Measurements from ENCODE around the gene RTL1. TPM values are rescaled to one million over a fixed set of nuclear protein-coding genes. Genes with fewer than 3 reads are reported as not detected.

RTL1 gene
- total RNA-seq, 2 donors from 2014 or later = 0.80 TPM; not detected in 1

DNA sequence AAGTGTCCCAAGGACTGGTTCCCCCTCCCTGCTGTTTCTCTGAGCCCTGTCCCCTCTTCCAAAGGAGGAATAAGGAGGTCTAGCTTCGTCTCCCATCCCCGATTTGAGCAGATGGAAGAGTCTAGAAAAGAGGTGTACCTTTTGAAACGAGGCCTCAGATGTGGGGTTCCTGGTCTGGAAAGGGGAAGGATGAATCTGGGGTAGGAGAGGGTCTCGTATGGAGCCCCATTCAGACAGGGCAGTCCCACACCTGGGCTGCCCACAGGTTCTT lies 64.3 kb downstream of the RTL1 start:
- DNase-seq (ENCODE audit: low spot score) = no peak
- 75% methylated on average over 4 of the region's 4 CpGs for WGBS
- intact Hi-C loops (cut with DNase I) = no loop called here
- Histone ChIP-seq H3K9me3 (no peaks in the 10 kb centered on the region), H3K36me3 (no peaks in the 10 kb centered on the region), H3K27me3 (replicated peaks; ENCODE audit: insufficient read depth) (no peaks in the 10 kb centered on the region), H3K27ac (no peak overlapping the region), H3K4me1 (replicated peaks) (no peaks in the 10 kb centered on the region), H3K4me3 (no peak overlapping the region)
- TF ChIP-seq, protein P1, sequence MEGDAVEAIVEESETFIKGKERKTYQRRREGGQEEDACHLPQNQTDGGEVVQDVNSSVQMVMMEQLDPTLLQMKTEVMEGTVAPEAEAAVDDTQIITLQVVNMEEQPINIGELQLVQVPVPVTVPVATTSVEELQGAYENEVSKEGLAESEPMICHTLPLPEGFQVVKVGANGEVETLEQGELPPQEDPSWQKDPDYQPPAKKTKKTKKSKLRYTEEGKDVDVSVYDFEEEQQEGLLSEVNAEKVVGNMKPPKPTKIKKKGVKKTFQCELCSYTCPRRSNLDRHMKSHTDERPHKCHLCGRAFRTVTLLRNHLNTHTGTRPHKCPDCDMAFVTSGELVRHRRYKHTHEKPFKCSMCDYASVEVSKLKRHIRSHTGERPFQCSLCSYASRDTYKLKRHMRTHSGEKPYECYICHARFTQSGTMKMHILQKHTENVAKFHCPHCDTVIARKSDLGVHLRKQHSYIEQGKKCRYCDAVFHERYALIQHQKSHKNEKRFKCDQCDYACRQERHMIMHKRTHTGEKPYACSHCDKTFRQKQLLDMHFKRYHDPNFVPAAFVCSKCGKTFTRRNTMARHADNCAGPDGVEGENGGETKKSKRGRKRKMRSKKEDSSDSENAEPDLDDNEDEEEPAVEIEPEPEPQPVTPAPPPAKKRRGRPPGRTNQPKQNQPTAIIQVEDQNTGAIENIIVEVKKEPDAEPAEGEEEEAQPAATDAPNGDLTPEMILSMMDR (IDR thresholded peaks at IDR 0.05) = no peak
- TF ChIP-seq POLR2A (IDR thresholded peaks at IDR 0.05) (no peak), POLR2AphosphoS5 (IDR thresholded peaks at IDR 0.05) (no peak)

DNA sequence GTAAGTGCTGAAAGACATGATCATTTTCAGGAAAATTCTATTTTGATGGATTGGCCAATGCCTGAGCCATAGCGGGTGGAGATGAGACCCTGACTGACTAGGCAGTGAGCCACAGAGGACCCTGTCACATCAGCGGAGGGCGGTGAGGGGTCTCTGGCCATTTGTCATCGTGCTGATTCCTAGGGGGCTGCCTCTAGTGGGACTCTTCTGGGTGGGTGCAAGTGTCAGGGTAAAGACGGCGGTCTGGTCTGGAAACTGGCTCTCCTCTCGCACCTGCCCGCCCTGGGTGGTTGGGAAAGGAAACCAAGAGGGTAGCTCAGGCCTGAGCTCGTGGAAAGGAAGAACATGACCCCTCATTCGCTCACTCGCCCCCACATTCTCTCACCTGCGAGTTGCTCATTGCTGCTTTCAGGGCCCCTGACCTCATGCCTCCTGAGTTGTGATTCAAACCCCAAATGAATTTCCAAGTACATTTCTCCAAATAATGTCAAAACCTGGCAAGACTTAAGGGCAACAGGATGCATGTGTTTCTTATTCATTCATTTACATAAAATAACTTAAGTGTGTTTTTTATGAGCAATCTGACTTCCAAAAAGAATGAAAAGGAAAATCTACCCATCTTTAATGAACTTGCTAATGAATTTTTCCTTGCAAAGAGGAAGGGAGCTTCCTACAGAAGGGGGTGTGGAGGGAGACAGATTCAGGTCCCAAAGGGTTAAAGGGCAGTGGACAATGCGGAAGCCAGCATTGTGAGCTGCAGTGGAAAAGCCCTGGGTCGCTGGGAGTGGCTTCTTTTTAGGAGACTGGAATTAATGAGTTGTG lies 64.8 kb downstream of the RTL1 start:
- Histone ChIP-seq H3K27ac (no peak overlapping the region), H3K27me3 (replicated peaks; ENCODE audit: insufficient read depth) (no peaks in the 10 kb centered on the region), H3K4me1 (replicated peaks) (no peaks in the 10 kb centered on the region), H3K9me3 (no peaks in the 10 kb centered on the region), H3K36me3 (no peaks in the 10 kb centered on the region), H3K4me3 (no peak overlapping the region)
- TF ChIP-seq POLR2A (IDR thresholded peaks at IDR 0.05) (no peak), POLR2AphosphoS5 (IDR thresholded peaks at IDR 0.05) (no peak)
- TF ChIP-seq, protein P1 (IDR thresholded peaks at IDR 0.05) = no peak
- DNase-seq (ENCODE audit: low spot score) = no peak
- intact Hi-C loops (cut with DNase I) = no loop called here
- WGBS = 85% methylated on average over 14 of the region's 14 CpGs

DNA sequence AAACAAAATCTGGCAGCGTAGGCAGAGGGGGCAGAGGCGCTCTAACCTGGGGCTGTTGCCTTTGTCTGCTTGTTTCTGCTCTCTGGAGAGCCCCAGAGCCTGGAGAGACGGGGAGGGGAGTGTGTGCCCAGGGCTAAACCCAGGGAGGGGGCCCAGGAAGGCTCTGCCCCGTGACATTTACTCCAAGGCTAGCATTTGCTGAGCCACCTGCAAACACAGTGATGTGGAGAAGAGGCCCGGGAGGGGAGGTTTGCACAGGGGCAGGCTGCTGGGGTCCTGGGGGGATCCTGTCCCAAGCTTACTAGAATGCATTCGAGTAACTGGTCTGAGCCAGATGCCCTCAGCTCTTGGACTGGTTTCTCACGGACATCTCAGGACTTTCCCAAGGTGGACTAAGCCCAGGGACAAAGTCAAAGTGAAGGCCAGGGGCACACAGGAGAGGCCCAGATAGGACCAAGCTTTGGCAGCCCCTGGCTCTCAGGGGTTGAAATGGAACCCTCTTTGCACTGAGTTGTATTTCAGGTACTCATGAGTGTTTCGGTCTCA lies 65.6 kb downstream of the RTL1 start:
- H3K4me3 ChIP-seq = no peak overlapping the region
- no peaks in the 10 kb centered on the region for H3K36me3 ChIP-seq
- 87% methylated on average over 8 of the region's 8 CpGs for WGBS
- TF ChIP-seq, protein P1 (IDR thresholded peaks at IDR 0.05) = no peak
- TF ChIP-seq POLR2A (IDR thresholded peaks at IDR 0.05) (no peak), POLR2AphosphoS5 (IDR thresholded peaks at IDR 0.05) (no peak)
- H3K4me1 ChIP-seq (replicated peaks) = no peaks in the 10 kb centered on the region
- H3K27ac ChIP-seq = no peak overlapping the region
- no peaks in the 10 kb centered on the region for H3K27me3 ChIP-seq (replicated peaks; ENCODE audit: insufficient read depth)
- intact Hi-C loops (cut with DNase I) = no loop called here
- DNase-seq (ENCODE audit: low spot score) = no peak
- H3K9me3 ChIP-seq = no peaks in the 10 kb centered on the region

DNA sequence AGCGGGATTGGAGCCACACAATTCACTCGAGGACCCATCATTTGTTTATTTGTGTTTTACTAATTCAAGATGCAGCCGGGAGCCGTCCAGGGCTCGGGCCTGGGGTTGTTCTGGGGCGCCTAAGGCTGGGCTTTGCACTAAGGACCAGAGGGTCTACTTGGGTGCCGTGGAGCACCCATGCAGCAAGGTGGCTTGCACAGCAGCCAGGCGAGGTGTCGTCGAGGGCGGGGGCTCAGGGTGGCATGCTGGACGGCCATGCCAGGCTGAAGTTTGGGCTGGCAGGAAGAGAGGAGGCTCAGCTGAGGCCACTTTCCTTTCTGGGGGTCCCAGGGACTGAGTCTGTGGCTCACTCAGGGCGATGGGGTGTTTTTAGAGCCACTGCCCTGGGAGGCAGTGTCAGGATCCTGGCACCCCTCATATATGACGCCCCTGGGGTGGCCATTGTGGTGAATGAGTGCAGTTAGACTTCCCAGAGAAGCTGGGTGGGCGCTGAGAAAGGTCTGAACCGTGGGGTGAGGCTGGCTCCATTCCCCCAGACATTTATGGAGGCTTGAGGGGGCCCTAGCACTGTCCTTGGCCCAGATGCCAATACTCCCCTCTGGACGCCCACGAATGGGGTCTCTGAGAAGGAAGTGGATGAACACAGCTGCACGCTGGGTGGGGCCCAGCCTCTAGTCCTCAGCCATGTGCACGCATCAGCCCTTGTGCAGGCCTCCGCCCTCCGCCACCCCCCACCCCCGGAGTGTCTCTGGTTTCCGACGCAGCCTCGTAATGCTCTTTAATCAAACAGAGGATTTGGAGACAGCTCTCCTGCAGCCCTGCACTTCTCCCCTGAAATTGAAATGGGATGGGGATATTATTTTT lies 66.3 kb downstream of the RTL1 start:
- no peak overlapping the region for H3K27ac ChIP-seq
- intact Hi-C loops (cut with DNase I) = no loop called here
- TF ChIP-seq, protein P1 (IDR thresholded peaks at IDR 0.05) = no peak
- TF ChIP-seq POLR2AphosphoS5 (IDR thresholded peaks at IDR 0.05) = no peak
- TF ChIP-seq POLR2A (IDR thresholded peaks at IDR 0.05) = no peak
- H3K36me3 ChIP-seq = no peaks in the 10 kb centered on the region
- H3K9me3 ChIP-seq = no peaks in the 10 kb centered on the region
- WGBS = 79% methylated on average over 26 of the region's 26 CpGs
- no peaks in the 10 kb centered on the region for H3K27me3 ChIP-seq (replicated peaks; ENCODE audit: insufficient read depth)
- H3K4me3 ChIP-seq = no peak overlapping the region
- DNase-seq (ENCODE audit: low spot score) = no peak
- H3K4me1 ChIP-seq (replicated peaks) = no peaks in the 10 kb centered on the region
